GM18526 (cell line): ENCODE results near the gene KAT7.

Source experiments
- POLR2A ChIP-seq: IDR thresholded peaks from 3 replicates; pipeline ENCODE4 v1.6.1; 2011; ENCODE audit not compliant: insufficient read length; ENCODE audit errors: extremely low read depth

The KAT7 gene

DNA sequence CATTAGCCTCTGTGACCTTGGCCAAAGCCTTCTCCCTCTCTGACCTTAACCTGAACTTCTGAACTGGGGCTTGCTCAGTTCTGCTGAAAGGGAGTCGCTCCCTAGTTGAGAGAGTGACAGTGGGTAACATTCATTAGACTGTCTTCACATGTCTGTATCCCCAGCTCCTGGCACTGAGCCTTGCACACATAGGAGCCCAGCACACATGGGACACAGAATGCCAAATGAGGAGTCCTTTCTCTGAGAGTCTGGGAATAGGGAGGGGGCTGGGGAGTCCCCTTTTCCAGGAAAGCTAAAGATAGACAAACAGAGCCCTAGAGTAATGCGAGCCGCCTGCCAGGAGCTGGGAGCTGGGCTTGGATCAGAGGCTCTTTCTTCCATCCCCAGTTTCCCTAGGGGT lies 56.8 kb downstream of the KAT7 start:
- no peak for TF ChIP-seq POLR2A

DNA sequence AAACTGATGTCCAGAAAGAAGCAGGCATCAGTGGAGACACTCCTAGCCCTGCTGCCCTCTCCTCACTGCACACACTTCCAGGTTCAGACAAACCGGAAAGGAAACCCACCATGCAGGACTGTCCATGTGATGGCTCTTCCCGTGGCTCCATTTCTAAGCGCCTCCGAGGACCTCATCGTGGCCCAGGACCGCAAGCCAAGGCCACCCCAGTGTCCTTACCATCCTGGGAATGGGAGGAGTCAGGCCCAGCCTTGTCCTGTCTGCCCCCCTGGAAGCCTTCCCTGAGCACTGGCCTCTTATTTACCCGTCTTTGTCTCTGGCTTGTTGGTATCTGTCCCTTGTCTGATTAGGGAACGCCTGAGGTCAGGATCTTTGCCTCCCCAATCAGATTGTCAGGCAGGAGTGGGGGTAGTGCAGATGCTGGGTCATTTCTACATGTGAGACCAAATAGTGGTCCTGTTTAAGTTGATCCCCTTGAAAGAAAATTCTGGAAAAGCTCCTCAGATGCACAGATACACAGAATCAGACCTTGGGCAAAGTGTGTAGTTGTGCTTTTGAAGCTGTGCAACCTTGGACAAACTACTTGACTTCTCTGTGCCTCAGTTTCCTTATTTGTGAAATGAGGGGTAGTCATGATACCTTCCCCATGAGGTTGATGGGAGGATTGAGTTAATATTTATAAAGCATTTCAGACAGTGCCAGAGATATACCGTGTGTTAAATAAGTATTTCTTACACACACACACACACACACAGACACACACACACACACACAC lies 58.6 kb downstream of the KAT7 start:
- no peak for TF ChIP-seq POLR2A

DNA sequence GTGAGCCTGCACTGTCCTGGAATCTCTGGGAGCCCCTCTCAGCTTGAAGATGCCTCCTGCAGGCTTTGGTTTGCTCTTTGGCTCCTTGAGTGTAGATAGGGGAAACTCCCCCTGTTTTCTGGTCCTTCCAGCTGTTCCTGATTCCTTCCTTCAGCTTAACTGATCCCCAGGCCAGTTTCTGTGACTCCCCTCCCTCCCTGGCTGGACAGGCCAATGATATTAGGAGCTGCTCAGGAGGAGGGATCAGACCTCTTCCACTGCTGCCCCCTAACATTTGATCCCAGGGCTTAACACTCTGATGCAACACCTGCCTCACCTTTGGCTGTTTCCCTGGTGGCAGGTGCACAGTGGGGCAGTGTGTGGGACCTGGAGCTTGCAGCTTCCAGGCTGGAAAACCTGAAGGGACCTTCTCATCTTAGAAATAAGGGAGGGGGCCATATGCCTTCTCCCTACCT lies 59.6 kb downstream of the KAT7 start, which contains the start of gene TAC4:
TAC4 (minus strand) TSS at position 51 of the 455 bp plus-strand sequence. CDS start 52 bp downstream, outside the sequence.
- no peak for TF ChIP-seq POLR2A

DNA sequence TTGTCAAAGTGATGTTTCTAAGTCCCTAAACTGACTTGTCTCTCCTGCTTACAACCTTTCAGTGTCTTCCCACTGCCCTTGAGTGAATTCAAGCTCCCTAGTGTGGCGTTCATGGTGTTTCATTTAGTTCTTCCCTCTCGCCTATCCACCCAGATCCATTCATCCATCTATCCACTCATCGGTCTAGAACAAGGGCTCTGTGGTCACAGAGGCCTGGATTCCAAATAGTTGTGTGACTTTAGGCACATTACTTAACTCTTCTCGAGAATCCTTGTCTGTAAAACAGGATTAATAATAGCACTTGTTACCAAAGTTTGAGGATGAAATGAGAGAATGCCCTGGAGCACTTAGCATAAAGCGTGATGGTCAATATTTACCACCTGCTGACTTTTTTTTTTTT lies 60.3 kb downstream of the KAT7 start:
- TF ChIP-seq POLR2A = no peak

DNA sequence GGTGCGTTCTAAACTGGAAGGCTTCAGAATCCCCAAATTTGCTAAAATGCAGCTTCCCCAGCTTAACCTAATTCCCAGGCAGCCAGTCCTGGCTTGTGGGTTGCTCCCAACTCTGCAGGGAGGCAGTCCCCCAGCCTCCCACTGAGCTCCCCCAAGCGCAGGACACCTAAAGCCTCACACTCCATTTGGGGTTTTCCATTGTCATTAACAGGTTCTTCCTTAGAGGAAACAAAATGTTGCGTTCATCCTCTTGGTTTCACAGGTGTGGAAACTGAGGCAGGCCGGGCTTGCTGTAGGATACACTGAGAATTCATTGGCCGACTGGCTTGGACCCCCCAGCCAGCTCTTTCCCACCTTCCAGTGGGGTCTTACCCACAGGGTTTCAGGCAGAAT lies 61.7 kb downstream of the KAT7 start:
- TF ChIP-seq POLR2A = no peak

DNA sequence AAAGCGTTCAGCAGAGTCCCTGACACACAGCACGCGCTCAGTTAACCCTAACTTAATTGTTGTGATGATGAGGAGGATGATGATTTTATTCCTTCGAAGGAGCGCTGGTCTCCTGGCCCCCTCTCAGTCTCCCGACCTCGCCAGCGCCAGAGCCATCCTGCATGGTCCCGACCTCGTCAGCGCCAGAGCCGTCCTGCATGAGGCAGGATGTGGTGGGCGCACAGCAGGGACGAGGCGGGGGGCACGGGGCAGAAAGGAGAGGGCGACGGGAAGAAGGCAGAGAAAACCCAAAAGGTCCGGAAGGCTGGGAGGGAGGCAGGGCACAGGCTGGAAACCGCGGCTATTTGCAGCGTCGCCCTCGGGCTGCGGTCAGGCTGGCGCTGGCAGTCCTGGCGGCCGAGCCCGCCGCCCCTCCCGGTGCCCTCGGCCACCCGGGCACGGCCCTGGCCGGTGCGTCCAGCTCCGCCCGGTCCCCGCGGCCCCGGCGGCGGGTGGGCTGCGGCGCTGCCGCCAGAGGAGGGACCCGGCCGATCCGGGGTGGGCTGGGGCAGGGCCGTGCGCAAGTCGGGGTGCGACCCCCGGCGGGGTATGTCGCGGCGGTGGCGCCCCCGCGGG lies 62.4 kb downstream of the KAT7 start:
- TF ChIP-seq POLR2A = no peak

DNA sequence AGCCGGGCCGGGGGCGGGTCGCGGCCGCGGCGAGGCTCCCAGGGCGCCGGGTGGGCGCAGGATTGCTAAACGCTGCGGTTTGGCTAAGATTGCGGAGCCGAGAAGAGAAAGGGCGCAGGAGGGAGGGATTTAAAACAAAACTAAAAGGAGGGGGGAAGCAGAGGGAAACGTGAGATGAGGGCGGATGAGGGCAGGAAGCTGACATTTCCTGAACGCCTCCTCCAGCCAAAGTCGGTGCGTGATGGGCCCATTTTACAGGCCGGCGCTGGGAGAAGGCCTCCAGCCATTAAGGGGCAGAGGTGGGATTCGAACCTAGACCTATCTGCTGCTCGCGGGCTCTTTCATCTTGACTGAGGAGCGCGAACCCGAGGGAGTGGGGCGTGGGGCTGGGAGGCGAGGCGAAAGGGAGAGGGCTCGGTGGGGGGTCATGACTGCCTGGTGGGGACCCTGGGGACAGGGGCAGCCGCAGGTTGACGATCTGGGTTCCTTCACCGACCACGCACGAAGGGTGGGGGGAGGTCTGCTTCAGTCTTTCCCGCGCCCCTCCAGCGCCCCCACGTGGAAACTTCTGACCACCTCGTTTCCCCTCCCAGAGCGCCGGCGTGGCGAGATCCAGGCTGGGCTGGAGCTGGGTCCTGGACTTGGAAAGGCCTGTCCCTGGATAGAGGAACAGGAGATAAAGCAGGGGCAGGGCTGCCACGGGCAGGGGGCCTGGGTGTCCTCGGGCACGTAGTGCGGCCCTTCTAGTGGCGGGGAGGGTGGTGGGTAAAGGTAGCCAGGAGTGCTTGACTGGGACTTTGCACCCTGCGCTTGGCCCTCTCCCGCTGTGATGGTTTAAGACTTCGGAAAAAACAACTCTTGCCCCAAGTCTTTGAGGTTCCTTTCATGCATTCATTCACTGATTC lies 63.2 kb downstream of the KAT7 start:
- TF ChIP-seq POLR2A = no peak

DNA sequence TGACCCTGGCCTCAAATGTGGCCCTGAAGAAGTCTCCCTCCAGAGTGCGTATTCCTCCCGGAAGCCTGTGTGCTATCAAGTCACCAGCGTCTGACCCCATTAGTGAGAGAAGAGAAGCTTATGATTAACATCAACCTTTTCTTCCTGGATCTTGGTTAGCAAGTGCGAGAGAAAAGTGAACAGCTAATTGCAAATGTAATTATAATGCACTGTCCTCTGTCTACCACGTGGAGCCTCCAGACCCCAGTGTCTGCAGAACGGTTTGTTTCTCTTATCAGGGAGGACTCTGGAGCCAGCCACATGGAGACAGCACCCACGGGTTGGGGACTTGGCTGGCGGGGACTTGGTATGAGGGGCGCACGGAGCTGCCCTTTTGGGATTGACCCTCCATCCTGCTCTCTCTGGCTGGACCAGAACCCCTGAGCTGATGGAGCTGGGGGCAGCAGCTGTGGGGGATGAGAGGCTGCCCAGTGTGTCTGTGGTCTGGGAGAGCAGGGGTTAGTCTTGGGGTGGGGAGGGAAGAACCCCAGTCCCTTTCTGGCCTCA lies 65.1 kb downstream of the KAT7 start:
- no peak for TF ChIP-seq POLR2A

DNA sequence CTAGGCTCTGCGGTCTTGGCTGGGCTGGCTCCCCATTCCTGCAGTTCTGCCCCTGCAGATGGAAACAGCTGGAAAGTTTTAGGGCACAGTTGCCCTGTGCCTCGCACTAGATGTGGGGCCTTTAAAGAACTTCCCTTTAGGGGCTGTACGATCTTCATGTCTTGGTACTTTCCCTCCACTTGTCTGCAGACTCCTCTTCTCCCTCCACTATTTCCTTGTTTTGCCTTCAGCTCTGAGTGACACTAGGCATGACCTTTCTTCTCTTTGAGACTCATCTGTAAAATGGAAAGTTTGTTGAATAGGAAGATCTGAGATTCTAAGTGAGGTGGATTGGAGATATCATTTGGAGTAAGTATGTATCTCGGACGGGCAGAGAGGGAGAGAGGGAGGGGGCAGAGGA lies 65.6 kb downstream of the KAT7 start:
- TF ChIP-seq POLR2A = no peak

DNA sequence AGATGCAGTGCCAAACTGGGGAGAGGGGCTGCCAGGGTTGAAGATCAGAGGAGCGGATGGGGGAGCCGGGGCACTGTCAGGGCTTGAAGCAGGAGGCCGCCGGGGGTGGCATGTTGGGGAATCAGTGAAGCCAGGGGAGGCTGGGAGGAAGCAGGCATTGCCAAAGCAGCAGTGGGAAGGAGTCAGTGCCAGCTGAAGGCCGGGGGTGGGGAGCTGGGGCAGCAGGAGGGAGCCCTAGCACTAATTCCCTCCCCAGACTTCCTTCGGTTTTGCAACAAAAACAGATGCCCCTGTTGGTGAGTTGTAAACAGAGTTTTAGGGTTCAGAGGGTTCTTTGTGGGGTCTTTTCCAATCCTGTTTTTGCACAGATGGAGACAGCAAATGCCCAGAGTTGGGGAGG lies 70.3 kb downstream of the KAT7 start:
- no peak for TF ChIP-seq POLR2A

DNA sequence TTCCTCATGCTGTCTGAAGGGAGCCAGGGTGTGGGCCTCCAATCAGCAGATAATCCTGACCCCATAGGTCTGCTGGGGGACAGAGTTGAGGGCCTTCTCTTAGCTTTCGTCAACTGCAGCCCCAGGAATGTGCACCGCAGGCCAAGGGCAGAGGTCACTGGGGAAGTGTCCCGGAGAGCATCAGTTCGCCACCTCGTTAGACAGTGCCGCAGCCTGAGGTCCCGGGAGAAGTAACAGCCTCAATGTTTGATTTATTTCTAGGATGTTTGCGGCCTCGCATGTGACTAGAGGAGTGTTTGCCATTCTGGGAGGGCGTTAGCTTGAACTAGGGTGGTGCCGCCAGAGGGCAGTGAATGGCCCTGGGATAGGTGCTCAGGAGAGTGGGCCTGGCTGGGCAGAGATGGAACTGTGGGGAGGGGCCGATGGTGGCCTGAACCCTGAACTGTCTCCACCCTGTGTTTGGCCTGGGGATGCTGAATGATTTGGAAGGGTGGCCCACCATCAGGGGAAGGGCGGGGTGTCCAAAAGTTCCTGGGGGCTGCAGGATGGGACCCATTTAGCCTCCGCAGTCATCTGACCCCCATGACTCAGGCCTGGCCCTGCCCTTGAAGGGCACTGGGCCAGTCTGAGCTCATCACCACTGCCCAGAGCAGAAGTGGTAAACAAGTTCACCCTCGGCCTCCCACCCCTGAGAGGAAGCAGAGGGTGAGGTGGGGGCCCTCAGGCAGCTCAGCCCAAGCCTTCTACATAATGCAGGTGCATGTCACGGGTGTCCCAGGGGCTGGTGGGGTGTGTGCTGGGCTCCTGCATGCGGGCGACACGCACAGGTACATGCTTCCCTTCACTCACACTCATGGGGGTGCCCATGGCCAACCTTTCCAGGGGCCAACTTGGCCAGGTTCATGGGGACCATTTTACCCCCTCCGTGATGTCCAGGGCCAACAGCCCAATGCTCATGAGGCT lies 71.8 kb downstream of the KAT7 start:
- TF ChIP-seq POLR2A = no peak

DNA sequence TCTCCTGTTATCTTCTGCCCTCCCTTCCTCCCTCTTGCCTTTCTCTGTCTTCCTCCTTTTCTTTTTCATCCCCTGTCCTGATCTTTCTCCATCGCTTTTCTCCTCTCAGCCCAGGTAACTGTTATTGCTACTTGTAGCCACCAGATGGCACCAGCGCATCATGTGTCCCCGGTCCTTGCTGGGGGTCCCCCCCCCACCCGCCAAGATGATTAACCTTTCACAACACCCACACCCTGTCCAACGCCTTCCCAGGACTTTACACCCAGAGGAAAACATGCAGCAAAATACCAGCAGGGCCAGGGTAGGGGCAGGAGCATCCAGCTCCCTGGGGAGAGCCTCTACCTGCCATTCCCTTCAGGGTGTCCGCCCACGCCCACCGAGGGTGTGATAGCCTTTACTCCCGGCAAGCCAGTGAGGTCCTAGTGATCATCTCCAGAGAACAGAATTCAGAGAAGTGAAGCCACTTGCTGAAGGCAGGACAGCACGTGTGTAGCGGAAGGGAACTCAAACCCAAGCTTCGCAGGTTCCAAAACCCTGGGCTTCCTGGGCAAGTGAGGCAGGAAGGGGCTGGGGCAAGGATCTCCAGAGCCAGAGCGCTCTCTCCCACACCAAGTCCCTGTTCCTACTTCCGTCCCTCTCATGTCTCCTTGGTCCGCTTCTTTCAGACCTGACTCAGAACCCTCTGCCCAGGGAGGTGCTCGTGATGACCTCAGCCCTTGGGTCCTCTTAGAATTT lies 72.8 kb downstream of the KAT7 start:
- no peak for TF ChIP-seq POLR2A

DNA sequence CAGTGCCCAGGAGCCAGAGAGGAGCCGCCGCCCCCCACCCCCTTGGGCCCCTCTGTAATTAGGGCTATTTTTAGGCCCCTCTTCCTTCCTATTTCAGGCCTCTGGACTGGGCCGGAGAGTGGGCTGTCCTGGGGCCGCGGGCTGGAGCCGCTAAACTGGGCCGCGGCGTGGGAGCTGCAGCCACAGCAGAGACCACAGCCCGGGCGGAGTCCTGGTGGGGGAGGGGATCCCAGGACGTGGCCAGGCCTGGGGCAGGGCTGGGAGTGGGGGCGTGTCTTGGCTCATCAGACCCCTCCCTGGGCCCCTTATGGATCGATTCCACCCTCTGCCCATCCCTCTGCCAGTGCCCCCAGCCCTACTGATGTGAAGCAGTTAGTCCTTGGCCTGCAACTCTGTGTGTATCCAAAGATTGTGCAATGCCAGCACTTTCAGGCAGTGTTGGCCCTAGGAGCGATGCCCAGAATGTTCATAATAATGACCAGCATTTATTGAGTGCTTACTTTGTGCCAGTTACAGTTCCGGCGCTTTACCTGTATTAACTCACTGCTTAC lies 74.4 kb downstream of the KAT7 start:
- TF ChIP-seq POLR2A = no peak

DNA sequence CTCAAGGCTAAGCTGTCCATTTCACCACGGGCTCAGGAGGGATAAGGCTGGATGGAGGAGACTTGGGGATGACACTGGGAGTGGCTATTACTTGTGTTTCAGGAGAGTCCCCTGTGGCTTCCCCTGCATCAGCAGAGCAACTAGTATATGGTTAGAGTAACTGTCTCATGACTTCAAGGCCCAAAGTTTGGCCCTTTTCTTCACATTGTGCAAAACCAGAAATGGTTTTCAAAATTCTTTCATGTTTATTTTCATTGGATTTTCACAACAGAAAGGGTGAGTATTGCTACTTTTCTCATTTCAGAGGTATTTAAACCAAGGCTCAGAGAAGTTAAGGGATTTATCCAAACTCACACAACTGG lies 77.5 kb downstream of the KAT7 start:
- TF ChIP-seq POLR2A = no peak

DNA sequence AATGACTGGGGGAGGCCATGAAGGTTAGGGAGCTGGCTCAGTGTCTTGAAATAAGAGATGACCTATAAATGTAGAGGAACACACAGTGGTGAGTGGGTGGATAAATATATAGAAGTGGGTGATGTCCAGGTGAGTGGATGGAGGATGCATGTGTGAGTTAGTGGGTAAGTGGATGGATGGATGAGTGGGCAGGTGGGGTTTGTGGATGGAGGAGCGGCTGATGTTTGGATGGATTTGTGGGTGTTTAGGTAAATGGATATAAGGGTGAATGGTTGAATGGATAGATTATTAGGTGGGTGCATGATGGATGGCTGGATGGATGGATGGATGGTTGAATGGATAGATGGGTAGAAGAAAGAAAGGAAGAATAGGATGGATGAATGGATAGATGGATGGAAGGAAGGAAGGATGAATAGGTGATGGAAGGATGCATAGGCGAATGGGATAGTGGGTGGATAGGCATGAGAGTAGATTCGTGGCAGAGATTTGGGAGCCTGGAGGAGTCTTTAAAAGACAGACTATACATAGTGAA lies 78.5 kb downstream of the KAT7 start:
- no peak for TF ChIP-seq POLR2A
